Smooth muscle cell (in vitro differentiated cells): ENCODE data around the gene PSMC5. TPM values are rescaled to one million over a fixed set of nuclear protein-coding genes. Genes with fewer than 3 reads are reported as not detected.

Experiments used
- DNase-seq: peaks from one replicate; lab custom pipeline; 2025; ENCODE audit not compliant: unreplicated experiment; lab: John Stamatoyannopoulos, UW
- H2AFZ ChIP-seq: fragments of 200-600 bp; sonication (generic); 2 replicates; pipeline ENCODE4 v1.6.0; 2016; ENCODE audit warnings: antibody characterized with exemption, low read depth, mild to moderate bottlenecking
- H3F3A ChIP-seq: fragments of 200-600 bp; sonication (generic); 2 replicates; pipeline ENCODE4 v1.6.0; 2017; ENCODE audit warnings: antibody characterized with exemption, low read depth
- H3K27ac ChIP-seq: fragments of 200-600 bp; sonication (generic); 2 replicates; pipeline ENCODE4 v1.5.1; 2016; ENCODE audit warnings: low read depth, mild to moderate bottlenecking
- H3K27me3 ChIP-seq: fragments of 200-600 bp; sonication (generic); 2 replicates; pipeline ENCODE4 v1.6.1; 2016; ENCODE audit warnings: low read depth, mild to moderate bottlenecking
- H3K36me3 ChIP-seq: fragments of 200-600 bp; sonication (generic); 2 replicates; pipeline ENCODE4 v1.5.1; 2016; ENCODE audit warnings: low read depth
- H3K4me1 ChIP-seq: fragments of 200-600 bp; sonication (generic); 2 replicates; pipeline ENCODE4 v1.5.1; 2016; ENCODE audit warnings: low read depth
- H3K4me2 ChIP-seq: fragments of 200-600 bp; sonication (generic); 2 replicates; pipeline ENCODE4 v1.6.0; 2016; ENCODE audit warnings: mild to moderate bottlenecking
- H3K4me3 ChIP-seq: fragments of 200-600 bp; sonication (generic); 2 replicates; pipeline ENCODE4 v1.5.1; 2016; ENCODE audit warnings: mild to moderate bottlenecking
- H3K79me2 ChIP-seq: fragments of 200-600 bp; sonication (generic); 2 replicates; pipeline ENCODE4 v1.6.0; 2016; ENCODE audit warnings: low read depth, mild to moderate bottlenecking
- H3K9ac ChIP-seq: fragments of 200-600 bp; sonication (generic); 2 replicates; pipeline ENCODE4 v1.6.0; 2016; ENCODE audit warnings: low read depth
- H3K9me3 ChIP-seq: fragments of 200-600 bp; sonication (generic); replicated peaks from 2 replicates; pipeline ENCODE4 v1.5.1; 2016; ENCODE audit warnings: low read depth
- H4K20me1 ChIP-seq: fragments of 200-600 bp; sonication (generic); 2 replicates; pipeline ENCODE4 v1.6.0; 2016; ENCODE audit warnings: low read depth
- CTCF ChIP-seq: fragments of 200-600 bp; sonication (generic); IDR thresholded peaks from 2 replicates; pipeline ENCODE4 v1.5.1; 2017; ENCODE audit warnings: borderline replicate concordance, mild to moderate bottlenecking, antibody characterized with exemption; ENCODE audit not compliant: insufficient read depth, poor library complexity, severe bottlenecking
- WGBS: methylation state at CpG from one replicate; pipeline ENCODE4 v1.1.7; 2016; ENCODE audit warnings: low lambda C conversion rate; 5-methylcytosine and 5-hydroxymethylcytosine counted together
- polyA plus RNA-seq: library from polyadenylated mRNA; unstranded; fragments of >200 nt; fragmentation: Nextera tagmentation; extraction: Ambion mirVana; gene quantifications from 2 replicates; pipeline ENCODE4 v1.2.1, GENCODE V29; 2016
- total RNA-seq: library from RNA; depleted of rRNA; stranded (reverse); fragments of >200 nt; gene quantifications from 2 replicates; pipeline ENCODE4 v1.2.3, GENCODE V29; 2014

The PSMC5 gene
- total RNA-seq = 32.3 and 46.2 TPM in 2 replicates
- 132 and 153 TPM in 2 replicates for polyA plus RNA-seq

DNA sequence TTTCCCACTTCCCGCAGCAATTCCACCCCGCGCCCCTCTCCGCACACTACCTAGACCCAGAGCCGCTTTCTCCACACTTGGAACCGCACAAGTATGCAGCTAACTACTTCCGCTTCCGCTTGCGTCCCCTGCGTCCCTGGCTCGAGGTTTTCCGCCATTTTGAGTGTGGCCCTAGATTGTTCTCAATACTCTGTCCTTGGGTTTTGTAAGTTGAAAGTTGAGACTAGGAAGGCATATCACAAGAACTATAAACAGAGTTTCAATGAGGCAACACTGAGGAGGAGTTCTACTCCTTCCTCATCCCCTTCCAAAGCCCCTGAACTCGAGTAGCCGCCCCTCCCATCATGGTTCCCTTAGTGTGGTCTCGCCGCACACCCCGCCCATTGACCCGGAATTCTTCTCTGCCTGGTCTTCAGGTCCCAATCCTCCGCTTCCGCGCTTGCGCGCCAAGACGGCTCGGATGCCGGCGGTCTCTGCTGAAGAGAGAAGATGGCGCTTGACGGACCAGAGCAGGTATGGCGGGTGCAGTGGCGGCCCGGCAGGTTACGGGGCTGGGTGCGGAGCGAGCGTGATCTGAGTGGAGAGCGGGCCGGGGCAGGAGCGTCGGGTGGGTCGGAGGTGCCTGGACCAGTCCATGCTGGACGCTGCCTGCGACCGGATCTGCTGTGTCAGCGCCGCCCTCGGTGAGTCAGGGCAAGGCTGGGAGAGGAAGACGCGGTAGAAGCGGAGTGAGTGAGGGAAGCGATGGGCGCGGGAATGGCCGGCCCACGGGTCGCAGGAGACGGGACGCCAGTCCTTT lies at the start of gene PSMC5, which contains the start of gene FTSJ3:
Gene PSMC5 (plus strand): TSS at position 430 of the 799 bp plus-strand sequence. CDS start 60 bp downstream, at position 490.
Gene FTSJ3 (minus strand): TSS at position 662 of the 799 bp plus-strand sequence. CDS start 761 bp downstream, outside the sequence.
- peak; percentile 96 for DNase-seq
- no peaks in the 10 kb centered on the region for H3K9me3 ChIP-seq
- peak; percentile 13 for TF ChIP-seq CTCF
- peak within 1 kb of the TSS; percentile 99 for H2AFZ ChIP-seq
- WGBS = 2% methylated on average over 43 of the region's 58 CpGs
- H3F3A ChIP-seq = no peaks in the 10 kb centered on the region
- no peaks in the 10 kb centered on the region for H3K27me3 ChIP-seq
- peaks cover 36% of the 10 kb centered on the region for H3K79me2 ChIP-seq
- H3K4me3 ChIP-seq = peak within 1 kb of the TSS; percentile 71
- peak within 1 kb of the TSS; percentile 97 for H3K9ac ChIP-seq
- peak within 1 kb of the TSS; percentile 95 for H3K4me2 ChIP-seq
- H4K20me1 ChIP-seq = peaks cover 3% of the 10 kb centered on the region
- peak within 1 kb of the TSS; percentile 95 for H3K27ac ChIP-seq
- H3K36me3 ChIP-seq = no peaks in the 10 kb centered on the region
- H3K4me1 ChIP-seq = peaks cover 14% of the 10 kb centered on the region

DNA sequence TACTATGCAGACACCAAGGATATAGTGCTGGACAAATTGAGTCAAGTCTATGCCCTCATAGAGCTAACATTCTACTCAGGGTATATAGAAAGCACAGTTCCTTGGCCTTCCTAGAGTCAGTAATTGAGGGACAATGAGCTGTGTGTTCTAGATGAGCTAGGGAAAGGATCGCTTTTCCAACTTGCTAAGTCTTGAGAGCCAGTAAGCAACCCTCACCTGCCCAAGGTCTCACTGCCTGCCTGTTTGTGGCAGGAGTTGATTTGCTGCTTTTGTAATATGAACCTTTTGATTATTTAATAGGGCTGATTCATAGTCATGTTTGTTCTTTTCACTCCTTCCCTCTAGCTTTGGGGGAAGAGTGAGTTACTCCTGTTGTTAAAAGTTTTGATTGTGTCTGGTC lies 46.7 kb upstream of the PSMC5 start:
- peaks cover 7% of the 10 kb centered on the region for H3K4me1 ChIP-seq
- no peak for DNase-seq
- peaks cover 100% of the 10 kb centered on the region for H4K20me1 ChIP-seq
- H3K27ac ChIP-seq = peak overlapping the region; percentile 3
- no peak overlapping the region for H3K4me3 ChIP-seq
- peaks cover 100% of the 10 kb centered on the region for H3K79me2 ChIP-seq
- no peaks in the 10 kb centered on the region for H3F3A ChIP-seq
- H2AFZ ChIP-seq = no peak overlapping the region
- no peak overlapping the region for H3K4me2 ChIP-seq
- no peaks in the 10 kb centered on the region for H3K36me3 ChIP-seq
- H3K9me3 ChIP-seq = no peaks in the 10 kb centered on the region
- no peak for TF ChIP-seq CTCF
- H3K9ac ChIP-seq = no peak overlapping the region
- WGBS = 96% methylated on average over 1 of the region's 1 CpG
- H3K27me3 ChIP-seq = no peaks in the 10 kb centered on the region

DNA sequence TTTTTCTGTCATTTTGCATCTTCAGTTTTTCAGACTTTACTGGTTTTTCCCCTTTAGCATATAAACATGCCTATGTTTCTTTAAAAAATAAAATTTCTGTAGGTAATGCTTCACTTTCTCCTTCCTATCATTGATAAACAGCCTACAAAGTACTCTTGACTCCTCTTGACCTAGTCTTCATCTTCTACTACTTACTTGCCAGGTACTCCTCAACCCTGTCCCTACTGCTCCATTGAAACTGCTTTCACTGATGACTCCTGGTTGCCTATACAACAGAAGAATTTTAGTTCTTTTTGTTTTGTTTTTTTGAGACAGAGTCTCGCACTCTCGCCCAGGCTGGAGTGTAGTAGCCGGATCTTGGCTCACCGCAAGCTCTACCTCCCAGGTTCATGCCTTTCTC lies 46.3 kb upstream of the PSMC5 start:
- Histone ChIP-seq H3F3A (no peaks in the 10 kb centered on the region), H3K36me3 (no peaks in the 10 kb centered on the region), H3K79me2 (peaks cover 100% of the 10 kb centered on the region), H3K27ac (peak overlapping the region; percentile 3), H3K9me3 (no peaks in the 10 kb centered on the region), H3K9ac (no peak overlapping the region), H3K4me1 (peaks cover 2% of the 10 kb centered on the region), H3K27me3 (no peaks in the 10 kb centered on the region), H2AFZ (no peak overlapping the region), H3K4me2 (no peak overlapping the region), H4K20me1 (peaks cover 100% of the 10 kb centered on the region), H3K4me3 (no peak overlapping the region)
- WGBS = 96% methylated on average over 4 of the region's 4 CpGs
- TF ChIP-seq CTCF = no peak
- no peak for DNase-seq

GRCh38 chr17:63783522-63783921 lies 43.7 kb upstream of the PSMC5 start:
- peaks cover 100% of the 10 kb centered on the region for H4K20me1 ChIP-seq
- WGBS = 94% methylated on average over 6 of the region's 6 CpGs
- no peak overlapping the region for H3K4me3 ChIP-seq
- no peak for TF ChIP-seq CTCF
- no peak overlapping the region for H3K4me2 ChIP-seq
- no peak overlapping the region for H3K9ac ChIP-seq
- H3K27me3 ChIP-seq = no peaks in the 10 kb centered on the region
- no peaks in the 10 kb centered on the region for H3K9me3 ChIP-seq
- no peaks in the 10 kb centered on the region for H3K4me1 ChIP-seq
- H3K79me2 ChIP-seq = peaks cover 100% of the 10 kb centered on the region
- peak overlapping the region; percentile 41 for H3K27ac ChIP-seq
- peaks cover 10% of the 10 kb centered on the region for H3K36me3 ChIP-seq
- no peak overlapping the region for H2AFZ ChIP-seq
- no peak for DNase-seq
- H3F3A ChIP-seq = no peaks in the 10 kb centered on the region
